Omental fat pad (tissue), 4 donors: ENCODE data around the gene SLC4A2. TPM values are rescaled to one million over a fixed set of nuclear protein-coding genes. Genes with fewer than 3 reads are reported as not detected.
A peak's percentile ranks its signal among the peaks of the same experiment; 100 is the strongest.

Source experiments
- ATAC-seq: fragments of 150-250 bp; one replicate; pipeline ENCODE4 v1.9.1; 2016; ENCODE audit warnings: mild to moderate bottlenecking, moderate library complexity; ENCODE audit not compliant: low FRiP score
- DNase-seq: peaks from one replicate; pipeline ENCODE4 v3.0.0-alpha.2; 2019; ENCODE audit warnings: low spot score
- total RNA-seq, 4 donors: library from RNA; depleted of rRNA; stranded (reverse); fragments of >200 nt; gene quantifications; one replicate each; pipeline ENCODE4 v1.1.0, GENCODE V29; 2016
- TF ChIP-seq, protein P1 (sequence below), 3 donors: fragments of 450-650 bp; IDR thresholded peaks; one replicate each; pipeline ENCODE4 v1.5.1; 2016 to 2017; ENCODE audit warnings: antibody characterized with exemption in 3 of 3, mild to moderate bottlenecking in 3 of 3, moderate library complexity in 2 of 3

The SLC4A2 gene
- total RNA-seq, 4 donors from 2014 or later = 115 to 126 (median 118) TPM

DNA sequence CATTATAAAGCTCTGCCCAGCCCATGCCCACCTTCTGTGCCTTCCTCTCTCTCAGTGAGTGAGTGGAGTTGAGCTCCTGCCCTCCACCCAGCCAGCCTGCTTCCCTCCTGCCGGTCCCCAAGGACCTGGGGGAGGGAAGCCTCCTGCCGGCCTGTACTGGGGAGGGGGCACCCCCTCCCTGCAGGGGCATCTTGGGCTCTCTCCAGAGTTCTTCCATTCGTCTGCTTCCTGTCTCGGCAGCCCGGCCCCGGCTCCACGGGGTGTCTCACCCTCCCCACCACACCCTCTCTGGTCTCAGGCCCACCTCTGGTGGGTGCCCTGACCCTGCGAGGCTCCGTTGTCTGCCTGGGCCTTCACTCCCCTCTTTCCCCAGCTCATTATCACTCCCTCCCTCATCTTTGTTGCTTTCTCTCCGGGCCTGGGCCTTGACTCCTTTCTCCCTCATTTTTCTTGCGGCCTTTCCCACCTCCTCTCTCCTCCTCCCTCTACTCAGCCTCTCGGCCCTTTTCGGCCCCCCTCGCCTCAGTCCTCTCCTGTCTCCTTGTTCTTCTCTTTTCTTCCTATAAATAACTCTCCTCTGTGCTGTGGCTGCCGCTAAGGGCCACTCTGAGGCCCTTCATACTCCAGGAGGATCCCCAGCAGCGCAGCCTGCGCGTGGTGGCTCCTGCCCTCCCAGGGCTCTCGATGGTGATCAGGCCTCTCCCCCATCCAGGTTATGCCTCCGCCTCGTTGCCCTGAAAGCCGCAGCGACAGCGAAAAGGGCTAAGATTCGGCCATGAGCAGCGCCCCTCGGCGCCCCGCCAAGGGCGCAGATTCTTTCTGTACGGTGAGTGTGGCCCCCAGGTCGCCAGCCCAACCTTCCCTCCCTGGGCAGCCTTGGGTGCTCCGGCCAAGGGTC, 2.1 kb downstream of the SLC4A2 start:
- no peak for ATAC-seq
- TF ChIP-seq, protein P1, sequence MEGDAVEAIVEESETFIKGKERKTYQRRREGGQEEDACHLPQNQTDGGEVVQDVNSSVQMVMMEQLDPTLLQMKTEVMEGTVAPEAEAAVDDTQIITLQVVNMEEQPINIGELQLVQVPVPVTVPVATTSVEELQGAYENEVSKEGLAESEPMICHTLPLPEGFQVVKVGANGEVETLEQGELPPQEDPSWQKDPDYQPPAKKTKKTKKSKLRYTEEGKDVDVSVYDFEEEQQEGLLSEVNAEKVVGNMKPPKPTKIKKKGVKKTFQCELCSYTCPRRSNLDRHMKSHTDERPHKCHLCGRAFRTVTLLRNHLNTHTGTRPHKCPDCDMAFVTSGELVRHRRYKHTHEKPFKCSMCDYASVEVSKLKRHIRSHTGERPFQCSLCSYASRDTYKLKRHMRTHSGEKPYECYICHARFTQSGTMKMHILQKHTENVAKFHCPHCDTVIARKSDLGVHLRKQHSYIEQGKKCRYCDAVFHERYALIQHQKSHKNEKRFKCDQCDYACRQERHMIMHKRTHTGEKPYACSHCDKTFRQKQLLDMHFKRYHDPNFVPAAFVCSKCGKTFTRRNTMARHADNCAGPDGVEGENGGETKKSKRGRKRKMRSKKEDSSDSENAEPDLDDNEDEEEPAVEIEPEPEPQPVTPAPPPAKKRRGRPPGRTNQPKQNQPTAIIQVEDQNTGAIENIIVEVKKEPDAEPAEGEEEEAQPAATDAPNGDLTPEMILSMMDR (IDR thresholded peaks at IDR 0.05) = no peak
- no peak for DNase-seq

DNA sequence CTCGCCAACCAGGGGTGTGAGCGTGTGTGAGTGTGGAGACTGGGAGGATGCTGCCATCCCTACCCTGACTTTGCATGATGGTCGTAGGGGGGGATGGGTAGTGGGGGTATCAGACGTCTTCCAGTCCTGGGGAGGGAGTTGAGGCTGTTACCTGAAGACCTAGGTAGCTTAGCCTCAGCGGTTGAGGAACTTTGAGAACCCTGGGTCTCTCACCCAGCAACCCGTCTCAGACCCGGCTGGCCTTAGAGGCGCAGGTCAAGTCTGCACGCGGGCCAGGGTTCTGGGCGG, 2.7 kb downstream of the SLC4A2 start:
- DNase-seq (no peak), ATAC-seq (no peak)
- TF ChIP-seq, protein P1 (IDR thresholded peaks at IDR 0.05) = no peak

DNA sequence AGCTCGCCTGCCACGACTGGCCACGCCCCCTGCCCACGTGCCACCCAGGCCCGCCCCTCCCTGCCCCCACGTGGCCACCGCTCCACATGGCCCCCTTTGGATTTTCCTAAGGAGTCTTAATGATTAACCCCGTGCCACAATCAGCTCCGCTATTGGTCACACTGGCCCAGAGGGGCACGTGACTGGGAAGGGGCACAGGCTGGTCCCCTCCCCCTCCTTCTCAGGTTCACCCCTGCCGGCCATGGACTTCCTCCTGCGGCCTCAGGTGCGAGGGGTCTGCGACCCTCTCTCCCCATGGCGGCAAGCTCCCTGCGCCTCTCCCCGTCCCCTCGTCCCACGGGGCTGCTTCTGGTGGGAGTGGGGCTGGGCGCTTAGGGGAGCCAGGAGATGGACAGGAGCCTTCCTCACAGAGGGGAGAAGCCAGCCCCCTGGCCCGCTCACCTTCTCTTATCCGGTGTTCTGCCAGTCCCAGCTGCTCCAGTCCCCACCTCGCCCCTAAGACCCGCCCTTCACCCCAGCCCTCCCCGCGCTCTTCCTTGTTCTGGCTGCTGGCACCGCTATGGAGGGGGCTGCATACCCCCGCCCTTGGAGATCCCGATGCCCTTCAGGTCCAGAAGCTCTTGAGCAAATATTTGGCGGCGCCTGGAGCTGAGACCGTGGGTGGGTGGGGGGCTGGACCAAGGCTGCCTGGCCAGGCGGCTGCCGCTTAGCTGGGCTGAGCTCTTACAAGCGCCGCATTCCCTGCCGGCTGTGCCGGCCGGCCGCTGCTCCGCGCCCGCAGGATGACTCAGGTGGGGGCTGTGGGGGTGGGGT, 3.2 kb downstream of the SLC4A2 start:
- TF ChIP-seq, protein P1 (IDR thresholded peaks at IDR 0.05) = no peak
- DNase-seq = no peak

GRCh38 chr7:151063212-151063561, 3.8 kb downstream of the SLC4A2 start:
- TF ChIP-seq, protein P1 (IDR thresholded peaks at IDR 0.05) = no peak
- ATAC-seq (peak; percentile 26), DNase-seq (no peak)

More for the DNA sequence above, 3.2 kb downstream of the SLC4A2 start:
- ATAC-seq = peak; percentile 57

DNA sequence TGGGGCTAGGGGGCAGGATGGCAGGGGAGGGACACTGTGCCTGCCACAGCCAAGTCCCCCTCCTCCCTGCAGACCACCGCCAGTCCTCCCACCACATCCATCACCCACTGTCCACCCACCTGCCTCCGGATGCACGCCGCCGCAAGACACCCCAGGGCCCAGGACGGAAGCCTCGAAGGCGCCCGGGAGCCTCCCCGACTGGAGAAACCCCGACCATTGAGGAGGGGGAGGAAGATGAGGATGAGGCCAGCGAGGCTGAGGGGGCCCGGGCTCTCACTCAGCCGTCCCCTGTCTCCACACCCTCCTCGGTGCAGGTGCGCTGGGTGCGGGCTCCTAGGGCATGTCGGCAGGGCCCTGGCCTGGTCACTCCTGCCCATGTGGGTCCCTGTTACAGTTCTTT, 5.1 kb downstream of the SLC4A2 start:
- ATAC-seq (no peak), DNase-seq (no peak)
- TF ChIP-seq, protein P1 (IDR thresholded peaks at IDR 0.05) = no peak

- DNase-seq = no peak
- TF ChIP-seq, protein P1 (IDR thresholded peaks at IDR 0.05) = no peak
- ATAC-seq = no peak
Measured at GRCh38 chr7:151064993-151065392, 5.6 kb downstream of the SLC4A2 start.
